ENCODE results near the gene CST3. TPM values are rescaled to one million over a fixed set of nuclear protein-coding genes. Genes with fewer than 3 reads are reported as not detected.

Gene CST3
- total and polyA plus RNA-seq, 4 donors = 238 to 780 (median 641) TPM

DNA sequence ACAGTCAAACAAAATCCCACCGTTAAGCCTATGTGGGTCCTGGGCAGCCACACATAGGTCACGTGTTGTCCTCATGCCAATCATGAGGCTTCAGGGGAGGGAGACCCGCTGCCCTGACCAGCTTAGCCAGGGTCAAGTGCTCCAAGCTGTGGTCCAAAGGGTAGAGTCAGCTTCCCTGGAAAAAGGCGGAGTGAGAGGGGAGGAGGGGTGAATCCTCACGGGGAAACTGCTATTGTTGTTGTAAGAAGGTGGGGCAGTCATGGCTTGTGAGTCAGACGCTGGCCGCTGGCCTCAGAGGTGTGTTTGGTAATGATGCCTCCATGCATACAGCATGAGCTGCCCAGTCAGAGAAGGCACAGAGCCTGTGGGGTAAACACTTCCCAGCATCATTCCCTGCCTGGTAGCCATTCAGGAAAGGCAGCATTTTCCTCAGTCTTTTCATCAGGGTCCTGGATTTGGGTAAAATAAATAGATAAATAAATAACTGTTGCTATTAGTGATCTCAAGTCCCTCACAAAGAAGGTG lies 8.7 kb downstream of the CST3 start:
- DNase-seq = no peak
- WGBS, 2 donors = 53 to 66% methylated on average over 7 of the region's 7 CpGs
- Histone ChIP-seq H3K4me3 (no peak overlapping the region), H3K9ac (ENCODE audit: insufficient read depth in 1 of 2, low read length in 2 of 2) (no peak overlapping the region), H3K4me1 (ENCODE audit: control insufficient read depth in 5 of 5, insufficient read depth in 5 of 5, low read length in 5 of 5) (peaks cover 0 to 3% (median 0%) of the 10 kb centered on the region in 5 donors), H3K27ac (ENCODE audit: low read depth in 1 of 2, low read length in 1 of 2) (no peak overlapping the region), H3K9me3 (ENCODE audit: control insufficient read depth in 4 of 4, insufficient read depth in 3 of 4, low read length in 3 of 4) (no peaks in the 10 kb centered on the region), H3K27me3 (ENCODE audit: control insufficient read depth in 3 of 3, insufficient read depth in 3 of 3, low read length in 2 of 3) (no peaks in the 10 kb centered on the region), H3K36me3 (ENCODE audit: control insufficient read depth in 4 of 4, insufficient read depth in 4 of 4, low read length in 4 of 4) (peaks cover 0 to 21% (median 0%) of the 10 kb centered on the region in 4 donors)
- ATAC-seq (ENCODE audit: insufficient read depth, low FRiP score) = peak; percentile 31
- TF ChIP-seq, protein P1, sequence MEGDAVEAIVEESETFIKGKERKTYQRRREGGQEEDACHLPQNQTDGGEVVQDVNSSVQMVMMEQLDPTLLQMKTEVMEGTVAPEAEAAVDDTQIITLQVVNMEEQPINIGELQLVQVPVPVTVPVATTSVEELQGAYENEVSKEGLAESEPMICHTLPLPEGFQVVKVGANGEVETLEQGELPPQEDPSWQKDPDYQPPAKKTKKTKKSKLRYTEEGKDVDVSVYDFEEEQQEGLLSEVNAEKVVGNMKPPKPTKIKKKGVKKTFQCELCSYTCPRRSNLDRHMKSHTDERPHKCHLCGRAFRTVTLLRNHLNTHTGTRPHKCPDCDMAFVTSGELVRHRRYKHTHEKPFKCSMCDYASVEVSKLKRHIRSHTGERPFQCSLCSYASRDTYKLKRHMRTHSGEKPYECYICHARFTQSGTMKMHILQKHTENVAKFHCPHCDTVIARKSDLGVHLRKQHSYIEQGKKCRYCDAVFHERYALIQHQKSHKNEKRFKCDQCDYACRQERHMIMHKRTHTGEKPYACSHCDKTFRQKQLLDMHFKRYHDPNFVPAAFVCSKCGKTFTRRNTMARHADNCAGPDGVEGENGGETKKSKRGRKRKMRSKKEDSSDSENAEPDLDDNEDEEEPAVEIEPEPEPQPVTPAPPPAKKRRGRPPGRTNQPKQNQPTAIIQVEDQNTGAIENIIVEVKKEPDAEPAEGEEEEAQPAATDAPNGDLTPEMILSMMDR (IDR thresholded peaks at IDR 0.05; ENCODE audit: control extremely low read depth, extremely low read depth) = no peak

DNA sequence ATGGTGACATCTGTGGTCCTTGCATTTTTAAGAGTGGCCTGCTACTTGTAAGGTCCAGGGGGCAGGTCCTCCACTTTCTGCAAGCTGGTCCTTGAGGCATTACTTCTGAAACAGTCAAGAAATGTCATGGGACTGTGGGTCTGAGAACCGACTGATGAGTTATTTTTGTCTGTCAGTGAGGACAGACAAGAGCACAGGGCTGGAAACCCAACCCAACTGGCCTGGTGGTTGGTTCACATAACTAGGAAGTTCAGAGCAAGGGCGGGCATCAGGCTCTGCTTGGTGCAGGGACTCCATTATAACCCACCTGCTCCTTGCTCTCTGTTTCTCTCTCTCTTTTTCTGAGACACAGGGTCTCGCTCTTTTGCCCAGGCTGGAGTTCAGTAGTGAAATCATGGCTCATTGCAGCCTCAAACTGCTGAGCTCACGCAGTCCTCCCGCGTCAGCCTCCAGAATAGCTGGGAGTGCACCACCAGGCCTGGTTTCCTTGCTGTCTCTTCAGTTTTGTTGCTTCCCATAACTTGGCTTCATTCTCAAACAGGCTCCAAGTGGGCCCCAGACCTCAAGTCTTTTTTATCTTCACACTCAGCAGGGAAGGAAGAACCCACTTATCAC lies 9.2 kb downstream of the CST3 start:
- no peak for DNase-seq
- Histone ChIP-seq H3K9ac (ENCODE audit: insufficient read depth in 1 of 2, low read length in 2 of 2) (no peak overlapping the region), H3K27ac (ENCODE audit: low read depth in 1 of 2, low read length in 1 of 2) (no peak overlapping the region), H3K4me3 (no peak overlapping the region), H3K27me3 (ENCODE audit: control insufficient read depth in 3 of 3, insufficient read depth in 3 of 3, low read length in 2 of 3) (no peaks in the 10 kb centered on the region), H3K4me1 (ENCODE audit: control insufficient read depth in 5 of 5, insufficient read depth in 5 of 5, low read length in 5 of 5) (peaks cover 0 to 2% (median 0%) of the 10 kb centered on the region in 5 donors), H3K9me3 (ENCODE audit: control insufficient read depth in 4 of 4, insufficient read depth in 3 of 4, low read length in 3 of 4) (no peaks in the 10 kb centered on the region), H3K36me3 (ENCODE audit: control insufficient read depth in 4 of 4, insufficient read depth in 4 of 4, low read length in 4 of 4) (peaks cover 0 to 15% (median 0%) of the 10 kb centered on the region in 4 donors)
- ATAC-seq (ENCODE audit: insufficient read depth, low FRiP score) = no peak
- WGBS, 2 donors = 87 to 92% methylated on average over 6 of the region's 6 CpGs
- TF ChIP-seq, protein P1 (IDR thresholded peaks at IDR 0.05; ENCODE audit: control extremely low read depth, extremely low read depth) = no peak

DNA sequence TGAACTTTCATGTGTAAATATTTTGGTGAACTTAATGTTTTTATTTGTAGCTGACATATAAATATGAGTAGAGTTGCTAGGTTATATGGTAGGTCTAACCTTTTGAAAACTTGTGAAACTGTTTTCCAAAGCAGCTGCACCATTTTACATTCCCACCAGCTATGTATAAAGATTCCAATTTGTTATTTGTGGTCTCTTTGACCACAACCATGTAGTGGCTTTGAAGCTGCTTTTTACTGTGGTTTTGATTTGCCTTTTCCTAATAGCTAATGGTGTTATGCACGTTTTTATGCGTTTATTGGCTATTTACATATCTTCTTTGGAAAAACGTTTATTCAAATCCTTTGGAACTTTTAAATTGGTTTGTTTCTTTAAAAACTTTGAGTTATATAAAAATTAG lies 10.3 kb downstream of the CST3 start:
- Histone ChIP-seq H3K9me3 (ENCODE audit: control insufficient read depth in 4 of 4, insufficient read depth in 3 of 4, low read length in 3 of 4) (no peaks in the 10 kb centered on the region), H3K9ac (ENCODE audit: insufficient read depth in 1 of 2, low read length in 2 of 2) (no peak overlapping the region), H3K4me1 (ENCODE audit: control insufficient read depth in 5 of 5, insufficient read depth in 5 of 5, low read length in 5 of 5) (peaks cover 0 to 2% (median 0%) of the 10 kb centered on the region in 5 donors), H3K36me3 (ENCODE audit: control insufficient read depth in 4 of 4, insufficient read depth in 4 of 4, low read length in 4 of 4) (peaks cover 0 to 6% (median 0%) of the 10 kb centered on the region in 4 donors), H3K4me3 (no peak overlapping the region), H3K27ac (ENCODE audit: low read depth in 1 of 2, low read length in 1 of 2) (no peak overlapping the region), H3K27me3 (ENCODE audit: control insufficient read depth in 3 of 3, insufficient read depth in 3 of 3, low read length in 2 of 3) (no peaks in the 10 kb centered on the region)
- no peak for DNase-seq
- TF ChIP-seq, protein P1 (IDR thresholded peaks at IDR 0.05; ENCODE audit: control extremely low read depth, extremely low read depth) = no peak
- WGBS, 2 donors = 84 to 89% methylated on average over 3 of the region's 3 CpGs
- no peak for ATAC-seq (ENCODE audit: insufficient read depth, low FRiP score)

Data from lung (tissue), 12 donors.